IMR-90 (cell line): ENCODE data around the gene DESI2. TPM values are rescaled to one million over a fixed set of nuclear protein-coding genes. Genes with fewer than 3 reads are reported as not detected.
A peak's percentile ranks its signal among the peaks of the same experiment; 100 is the strongest.

Experiments
- ATAC-seq: fragments of 200-7000 bp; cut with Tn5 transposase; 2 replicates; pipeline ENCODE4 v1.9.1; 2020; ENCODE audit warnings: low read depth, mild to moderate bottlenecking, moderate library complexity
- BruUV-seq: library from RNA; stranded (reverse); fragments of 400-500 nt; replicated peaks from 2 replicates; lab custom pipeline; 2021; lab: Mats Ljungman, UMichigan
- CTCF ChIA-PET: fragments of 300-600 bp; formaldehyde crosslinking; extraction: SDS; loops from one replicate; lab custom pipeline; 2021; ENCODE audit warnings: antibody characterized with exemption; lab: Yijun Ruan, JAX
- POLR2A ChIA-PET: fragments of 300-600 bp; sonication (Branson Sonifier 250); formaldehyde crosslinking; loops from one replicate; lab custom pipeline; 2022; ENCODE audit warnings: antibody characterized with exemption; ENCODE audit not compliant: unreplicated experiment; lab: Charles Lee
- DNase-seq: peaks from one replicate; pipeline ENCODE4 v3.0.0; 2013
- H2AFZ ChIP-seq: replicated peaks from 2 replicates; pipeline ENCODE3; 2013; ENCODE audit warnings: low read length, mild to moderate bottlenecking; ENCODE audit not compliant: poor library complexity
- H2AK5ac ChIP-seq: 2 replicates; pipeline ENCODE4 v1.6.1; 2013; ENCODE audit warnings: low read depth, low read length, inconsistent platforms
- H2AK9ac ChIP-seq: replicated peaks from 2 replicates; pipeline ENCODE3; 2013; ENCODE audit warnings: mild to moderate bottlenecking, low read depth, low read length, moderate library complexity; ENCODE audit not compliant: poor library complexity
- H2BK120ac ChIP-seq: 2 replicates; pipeline ENCODE4 v1.6.1; 2013; ENCODE audit warnings: low read depth, low read length, inconsistent platforms
- H2BK15ac ChIP-seq: 3 replicates; pipeline ENCODE4 v1.6.1; 2013; ENCODE audit warnings: low read depth, low read length, inconsistent platforms
- H2BK20ac ChIP-seq: 2 replicates; pipeline ENCODE4 v1.6.1; 2013; ENCODE audit warnings: low read depth, mild to moderate bottlenecking, inconsistent platforms, low read length, moderate library complexity
- H2BK5ac ChIP-seq: 2 replicates; pipeline ENCODE4 v1.6.1; 2013; ENCODE audit warnings: mild to moderate bottlenecking, low read depth, low read length, inconsistent platforms; ENCODE audit not compliant: poor library complexity, severe bottlenecking
- H3K14ac ChIP-seq: replicated peaks from 2 replicates; pipeline ENCODE4 v1.6.1; 2013; ENCODE audit warnings: low read depth, low read length, inconsistent platforms
- H3K18ac ChIP-seq: 2 replicates; pipeline ENCODE4 v1.6.1; 2013; ENCODE audit warnings: low read depth, low read length, control low read depth
- H3K23ac ChIP-seq: 2 replicates; pipeline ENCODE4 v1.6.1; 2013; ENCODE audit warnings: low read depth, low read length, inconsistent platforms
- H3K27ac ChIP-seq: 2 replicates; pipeline ENCODE4 v1.5.1; 2013; ENCODE audit warnings: mild to moderate bottlenecking, control low read depth, low read length; ENCODE audit not compliant: insufficient read depth
- H3K27me3 ChIP-seq: 2 replicates; pipeline ENCODE4 v1.6.1; 2013; ENCODE audit warnings: low read length; ENCODE audit not compliant: control insufficient read depth, insufficient read depth
- H3K36me3 ChIP-seq: 2 replicates; pipeline ENCODE4 v1.6.1; 2013; ENCODE audit warnings: low read length, mixed read lengths; ENCODE audit not compliant: control insufficient read depth, insufficient read depth
- H3K4ac ChIP-seq: 2 replicates; pipeline ENCODE4 v1.6.1; 2013; ENCODE audit warnings: low read depth, low read length, inconsistent platforms
- H3K4me1 ChIP-seq: 2 replicates; pipeline ENCODE4 v1.6.1; 2013; ENCODE audit warnings: low read length, mixed read lengths; ENCODE audit not compliant: control insufficient read depth, insufficient read depth
- H3K4me2 ChIP-seq: 2 replicates; pipeline ENCODE4 v1.6.1; 2013; ENCODE audit warnings: low read depth, mild to moderate bottlenecking, control low read depth, low read length, moderate library complexity
- H3K4me3 ChIP-seq: 2 replicates; pipeline ENCODE4 v1.5.1; 2013; ENCODE audit warnings: low read depth, mild to moderate bottlenecking, control low read depth, low read length, moderate library complexity; ENCODE audit not compliant: insufficient read depth
- H3K56ac ChIP-seq: 2 replicates; pipeline ENCODE4 v1.6.1; 2013; ENCODE audit warnings: low read length, inconsistent platforms; ENCODE audit not compliant: insufficient read depth; ENCODE audit errors: extremely low read depth
- H3K79me1 ChIP-seq, 2 experiments: 2 replicates each; pipeline ENCODE4 v1.6.1; 2013; ENCODE audit warnings: low read length in 2 of 2, inconsistent platforms in 1 of 2, low read depth in 1 of 2
- H3K9ac ChIP-seq: 2 replicates; pipeline ENCODE4 v1.6.1; 2013; ENCODE audit warnings: low read depth, low read length, control low read depth
- H3K9me1 ChIP-seq: 2 replicates; pipeline ENCODE4 v1.6.1; 2013; ENCODE audit warnings: low read length, inconsistent platforms; ENCODE audit not compliant: insufficient read depth
- H3K9me3 ChIP-seq: 2 replicates; pipeline ENCODE4 v1.6.1; 2013; ENCODE audit warnings: low read length; ENCODE audit not compliant: control insufficient read depth, insufficient read depth
- H4K20me1 ChIP-seq: 2 replicates; pipeline ENCODE4 v1.6.1; 2013; ENCODE audit warnings: low read length, inconsistent platforms; ENCODE audit not compliant: insufficient read depth
- H4K5ac ChIP-seq: 2 replicates; pipeline ENCODE4 v1.6.1; 2013; ENCODE audit warnings: mild to moderate bottlenecking, low read depth, low read length, control low read depth
- H4K8ac ChIP-seq, 2 experiments: 2 replicates each; pipeline ENCODE4 v1.6.1; 2013; ENCODE audit warnings: low read depth in 2 of 2, low read length in 2 of 2, control low read depth in 1 of 2, inconsistent platforms in 1 of 2
- H4K91ac ChIP-seq: 2 replicates; pipeline ENCODE4 v1.6.1; 2013; ENCODE audit warnings: low read depth, low read length, inconsistent platforms; ENCODE audit not compliant: insufficient read depth
- CEBPB ChIP-seq: IDR thresholded peaks from 2 replicates; pipeline ENCODE4 v1.6.1; 2012; ENCODE audit warnings: low read depth, low read length, improper control_type of control experiment
- CHD1 ChIP-seq: IDR thresholded peaks from 2 replicates; pipeline ENCODE4 v1.6.1; 2012; ENCODE audit warnings: low read depth, low read length, improper control_type of control experiment
- FOS ChIP-seq: fragments of 150-350 bp; IDR thresholded peaks from 2 replicates; pipeline ENCODE4 v1.6.1; 2016; ENCODE audit warnings: low read depth, low read length
- MAFK ChIP-seq: IDR thresholded peaks from 2 replicates; pipeline ENCODE4 v1.6.1; 2012; ENCODE audit warnings: low read depth, low read length, improper control_type of control experiment
- MXI1 ChIP-seq: IDR thresholded peaks from 2 replicates; pipeline ENCODE4 v1.6.1; 2012; ENCODE audit warnings: low read depth, mild to moderate bottlenecking, low read length, moderate library complexity, borderline replicate concordance
- NFE2L2 ChIP-seq: fragments of 150-350 bp; IDR thresholded peaks from 2 replicates; pipeline ENCODE4 v1.6.1; 2016; ENCODE audit warnings: low read depth, mild to moderate bottlenecking, low read length
- RAD21 ChIP-seq: IDR thresholded peaks from 2 replicates; pipeline ENCODE4 v1.6.1; 2012; ENCODE audit warnings: low read length, improper control_type of control experiment
- SMC3 ChIP-seq: fragments of 150-350 bp; IDR thresholded peaks from 2 replicates; pipeline ENCODE4 v1.6.1; 2016; ENCODE audit warnings: low read depth, mild to moderate bottlenecking, antibody characterized with exemption, low read length, moderate library complexity
- WGBS, 2 experiments: methylation state at CpG; one replicate each; pipeline versions ENCODE4 v1.1.5 to v1.1.7; 2013; ENCODE audit warnings: missing lambda C conversion rate in 2 of 2; ENCODE audit not compliant: insufficient read length in 1 of 2; ENCODE audit errors: extremely low coverage in 2 of 2; 5-methylcytosine and 5-hydroxymethylcytosine counted together
- dilution Hi-C: fragments of 300-500 bp; cut with HindIII; formaldehyde crosslinking; loops from one replicate; pipeline ENCODE4 v1.14.3; 2018; ENCODE audit warnings: low sequenced_read_pairs; ENCODE audit not compliant: unreplicated experiment
- in situ Hi-C: fragments of 300-500 bp; cut with MboI; formaldehyde crosslinking; loops from 3 replicates; pipeline ENCODE4 v1.14.3; 2019; ENCODE audit warnings: low sequenced_read_pairs, inconsistent platforms, mixed read lengths
- intact Hi-C: fragments of 100-400 bp; cut with micrococcal nuclease; formaldehyde crosslinking; loops from 2 replicates; pipeline ENCODE4 v1.10.0; 2022
- polyA plus RNA-seq, 3 experiments: library from polyadenylated mRNA; depleted of rRNA; stranded (reverse); fragments of >200 nt; gene quantifications; 2 replicates each; pipeline ENCODE4 v1.2.3, GENCODE V29; 2012; ENCODE audit warnings: low replicate concordance in 1 of 3
- total RNA-seq: library from RNA; depleted of rRNA; stranded (reverse); fragments of >200 nt; gene quantifications from 2 replicates; pipeline ENCODE4 v1.2.3, GENCODE V29; 2012
- TF ChIP-seq, protein P1 (sequence below): conservative IDR thresholded peaks from 2 replicates; pipeline ENCODE4 v1.5.1; 2012; ENCODE audit warnings: mild to moderate bottlenecking, low read depth, low read length, improper control_type of control experiment

Gene DESI2
- total and polyA plus RNA-seq, 2 of the 4 experiments (the other 2 are of a cell fraction), result 19.0 to 43.6 TPM

DNA sequence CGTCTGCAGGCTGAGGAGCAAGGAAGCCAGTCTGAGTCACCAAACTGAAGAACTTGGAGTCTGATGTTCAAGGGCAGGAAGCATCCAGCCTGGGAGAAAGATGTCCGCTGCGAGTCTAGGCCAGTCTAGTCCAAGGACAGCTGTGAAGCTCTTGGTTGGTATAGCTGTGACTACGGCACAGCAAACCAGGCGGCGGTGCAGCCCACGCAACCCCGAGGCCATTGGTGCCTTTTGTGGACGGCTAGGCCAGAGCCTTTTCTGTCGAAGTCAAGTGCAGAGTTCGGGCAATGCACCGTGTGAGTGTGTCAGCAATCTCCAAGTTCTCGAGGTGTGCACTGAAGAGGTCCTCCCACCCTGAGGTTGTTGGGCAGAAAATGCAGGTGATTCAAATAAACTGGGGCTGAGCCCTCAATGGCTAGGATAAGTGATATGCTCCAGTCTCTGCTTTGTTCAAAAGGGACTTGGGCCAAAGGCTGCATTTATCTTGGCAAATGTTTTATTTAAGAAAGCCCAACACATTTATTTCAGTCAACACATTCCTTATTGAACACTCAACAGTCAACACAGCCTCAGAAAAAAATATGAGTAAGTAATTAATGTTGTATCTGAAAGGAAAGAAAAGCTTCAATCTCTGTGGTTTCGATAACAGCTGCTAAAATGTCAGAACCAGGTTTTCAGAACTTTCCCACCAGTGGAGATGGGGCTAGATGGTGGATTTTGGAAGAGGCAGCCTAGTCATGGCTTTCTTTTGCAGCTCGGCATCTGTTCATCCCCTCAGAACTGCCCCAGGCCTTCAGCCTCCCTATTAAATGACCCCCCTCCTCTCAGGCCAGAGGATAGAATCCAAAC, 104.4 kb downstream of the DESI2 start:
- Histone ChIP-seq H2BK5ac (no peak overlapping the region), H2BK15ac (no peak overlapping the region), H2AFZ (no peak overlapping the region), H3K9ac (no peak overlapping the region), H4K91ac (no peak overlapping the region), H3K4ac (no peak overlapping the region), H3K18ac (no peak overlapping the region), H3K9me1 (peaks cover 4% of the 10 kb centered on the region; the same call in 1 of the 2 replicates), H2BK120ac (no peak overlapping the region), H3K14ac (no peak overlapping the region), H3K79me1 (no peaks in the 10 kb centered on the region), H3K4me1 (peaks cover 5% of the 10 kb centered on the region; the same call in 1 of the 2 replicates), H3K27ac (no peak overlapping the region), H2AK5ac (no peak overlapping the region), H3K4me3 (no peak overlapping the region), H3K56ac (no peak overlapping the region), H3K9me3 (no peaks in the 10 kb centered on the region), H4K5ac (no peak overlapping the region), H2BK20ac (no peak overlapping the region), H3K4me2 (no peak overlapping the region; the same call in 1 of the 2 replicates), H3K36me3 (no peaks in the 10 kb centered on the region), H3K27me3 (peaks cover 5% of the 10 kb centered on the region), H2AK9ac (peak overlapping the region; percentile 44), H3K23ac (no peak overlapping the region), H4K20me1 (no peaks in the 10 kb centered on the region), H4K8ac (no peak overlapping the region)
- peak; percentile 90 for ATAC-seq
- 92% methylated on average over 7 of the region's 15 CpGs; no CpG with 5 or more reads in 1 of the 2 experiments for WGBS, 2 experiments
- in situ Hi-C loops, result no loop called here
- DNase-seq, result peak; percentile 34
- dilution Hi-C loops, result no loop called here
- ChIA-PET CTCF (interaction anchor here (0.6 kb wide), 1 partner anchor 83 kb away, joined by 3 read pairs; no protein-coding TSS in a partner anchor), POLR2A (no interaction called here)
- no TSS peak for BruUV-seq
- TF ChIP-seq MXI1 (no peak), CEBPB (no peak), FOS (no peak), CHD1 (no peak), NFE2L2 (no peak), SMC3 (no peak), MAFK (no peak), RAD21 (no peak)
- TF ChIP-seq, protein P1, sequence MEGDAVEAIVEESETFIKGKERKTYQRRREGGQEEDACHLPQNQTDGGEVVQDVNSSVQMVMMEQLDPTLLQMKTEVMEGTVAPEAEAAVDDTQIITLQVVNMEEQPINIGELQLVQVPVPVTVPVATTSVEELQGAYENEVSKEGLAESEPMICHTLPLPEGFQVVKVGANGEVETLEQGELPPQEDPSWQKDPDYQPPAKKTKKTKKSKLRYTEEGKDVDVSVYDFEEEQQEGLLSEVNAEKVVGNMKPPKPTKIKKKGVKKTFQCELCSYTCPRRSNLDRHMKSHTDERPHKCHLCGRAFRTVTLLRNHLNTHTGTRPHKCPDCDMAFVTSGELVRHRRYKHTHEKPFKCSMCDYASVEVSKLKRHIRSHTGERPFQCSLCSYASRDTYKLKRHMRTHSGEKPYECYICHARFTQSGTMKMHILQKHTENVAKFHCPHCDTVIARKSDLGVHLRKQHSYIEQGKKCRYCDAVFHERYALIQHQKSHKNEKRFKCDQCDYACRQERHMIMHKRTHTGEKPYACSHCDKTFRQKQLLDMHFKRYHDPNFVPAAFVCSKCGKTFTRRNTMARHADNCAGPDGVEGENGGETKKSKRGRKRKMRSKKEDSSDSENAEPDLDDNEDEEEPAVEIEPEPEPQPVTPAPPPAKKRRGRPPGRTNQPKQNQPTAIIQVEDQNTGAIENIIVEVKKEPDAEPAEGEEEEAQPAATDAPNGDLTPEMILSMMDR, result no peak
- intact Hi-C loops, result no loop called here
